Immature natural killer cell (primary cell): ENCODE results near the gene FPR1. TPM values are rescaled to one million over a fixed set of nuclear protein-coding genes. Genes with fewer than 3 reads are reported as not detected.
"Not testable (repeated sequence)": the region's sequence is repeated elsewhere in the genome, so short reads cannot be mapped to it uniquely, and the experiment has no call there.

Source experiments
- DNase-seq, 3 donors: peaks; one replicate each; pipeline ENCODE4 v3.0.0; 2022; ENCODE audit warnings: mixed read lengths in 1 of 3
- H3K27ac Mint-ChIP-seq, 6 donors: one replicate each; pipeline ENCODE4 v1.8.0; 2020; ENCODE audit warnings: mixed read lengths in 6 of 6, mild to moderate bottlenecking in 5 of 6, inconsistent platforms in 4 of 6, moderate library complexity in 3 of 6
- H3K27me3 Mint-ChIP-seq, 3 donors: one replicate each; pipeline ENCODE4 v1.8.0; 2020 to 2021; ENCODE audit warnings: low read depth in 3 of 3, mild to moderate bottlenecking in 3 of 3, mixed read lengths in 3 of 3, moderate library complexity in 3 of 3, inconsistent platforms in 1 of 3
- H3K36me3 Mint-ChIP-seq, 3 donors: one replicate each; pipeline ENCODE4 v1.8.0; 2020; ENCODE audit warnings: mixed read lengths in 3 of 3, inconsistent platforms in 2 of 3, mild to moderate bottlenecking in 2 of 3
- H3K4me1 Mint-ChIP-seq, 2 donors: one replicate each; pipeline ENCODE4 v1.8.0; 2020; ENCODE audit warnings: inconsistent platforms in 2 of 2, mild to moderate bottlenecking in 2 of 2, mixed read lengths in 2 of 2, moderate library complexity in 1 of 2
- H3K4me3 Mint-ChIP-seq, 5 donors: one replicate each; pipeline ENCODE4 v1.8.0; 2020; ENCODE audit warnings: mild to moderate bottlenecking in 5 of 5, mixed read lengths in 5 of 5, inconsistent platforms in 3 of 5, moderate library complexity in 3 of 5
- H3K9me3 Mint-ChIP-seq, 6 donors: one replicate each; pipeline ENCODE4 v1.8.0; 2020; ENCODE audit warnings: mild to moderate bottlenecking in 6 of 6, mixed read lengths in 6 of 6, inconsistent platforms in 4 of 6, moderate library complexity in 3 of 6
- polyA plus RNA-seq, 3 donors: library from polyadenylated mRNA; unstranded; fragments of 300-500 nt; fragmentation: Illumina TruSeq; gene quantifications; one replicate each; pipeline ENCODE4 v1.2.3, GENCODE V29; 2021

The FPR1 gene
- polyA plus RNA-seq, 3 donors from 2014 or later: 1.8 to 6.9 (median 1.8) TPM

GRCh38 chr19:51739466-51740213 is 12.0 kb downstream of the FPR1 start:
- Mint-ChIP-seq H3K4me3 (no peak overlapping the region), H3K4me1 (no peaks in the 10 kb centered on the region), H3K27me3 (peaks cover 2 to 14% (median 3%) of the 10 kb centered on the region in 3 donors), H3K9me3 (peaks cover 0 to 7% (median 0%) of the 10 kb centered on the region in 6 donors), H3K36me3 (peaks cover 0 to 3% (median 0%) of the 10 kb centered on the region in 3 donors), H3K27ac (no peak overlapping the region)
- no peak for DNase-seq

- not testable (repeated sequence) for H3K9me3 Mint-ChIP-seq, H3K36me3 Mint-ChIP-seq, H3K27ac Mint-ChIP-seq, DNase-seq, H3K4me3 Mint-ChIP-seq, H3K4me1 Mint-ChIP-seq
- peaks cover 2 to 10% (median 8%) of the 10 kb centered on the region in 3 donors for H3K27me3 Mint-ChIP-seq
Measured at GRCh38 chr19:51738523-51738922, 13.2 kb downstream of the FPR1 start.

- no peak for DNase-seq
- Mint-ChIP-seq H3K27me3 (peaks cover 2 to 10% (median 8%) of the 10 kb centered on the region in 3 donors), H3K27ac (no peak overlapping the region), H3K9me3 (peaks cover 0 to 9% (median 0%) of the 10 kb centered on the region in 6 donors), H3K4me1 (no peaks in the 10 kb centered on the region), H3K36me3 (peaks cover 0 to 3% (median 0%) of the 10 kb centered on the region in 3 donors), H3K4me3 (no peak overlapping the region)
Measured at GRCh38 chr19:51737924-51738323, 13.8 kb downstream of the FPR1 start.

- H3K4me3 Mint-ChIP-seq: no peak overlapping the region
- H3K36me3 Mint-ChIP-seq: no peaks in the 10 kb centered on the region
- peaks cover 2 to 10% (median 8%) of the 10 kb centered on the region in 3 donors for H3K27me3 Mint-ChIP-seq
- H3K4me1 Mint-ChIP-seq: no peaks in the 10 kb centered on the region
- no peak for DNase-seq
- no peak overlapping the region for H3K27ac Mint-ChIP-seq
- peaks cover 0 to 10% (median 0%) of the 10 kb centered on the region in 6 donors for H3K9me3 Mint-ChIP-seq
Measured at GRCh38 chr19:51737389-51737788, 14.3 kb downstream of the FPR1 start.

GRCh38 chr19:51735759-51736449 is 15.8 kb downstream of the FPR1 start:
- peak in 1 of 3 donors; percentile 5 for DNase-seq
- Mint-ChIP-seq H3K36me3 (no peaks in the 10 kb centered on the region), H3K27me3 (peaks cover 2 to 8% (median 7%) of the 10 kb centered on the region in 3 donors), H3K27ac (peak overlapping the region in 1 of 6 donors; percentile 16), H3K9me3 (peaks cover 0 to 14% (median 2%) of the 10 kb centered on the region in 6 donors), H3K4me1 (no peaks in the 10 kb centered on the region), H3K4me3 (no peak overlapping the region)

- no peak for DNase-seq
- peaks cover 0 to 17% (median 8%) of the 10 kb centered on the region in 6 donors for H3K9me3 Mint-ChIP-seq
- no peak overlapping the region for H3K4me3 Mint-ChIP-seq
- no peaks in the 10 kb centered on the region for H3K4me1 Mint-ChIP-seq
- H3K27me3 Mint-ChIP-seq: peaks cover 0 to 8% (median 2%) of the 10 kb centered on the region in 3 donors
- no peak overlapping the region for H3K27ac Mint-ChIP-seq
- peaks cover 0 to 3% (median 0%) of the 10 kb centered on the region in 3 donors for H3K36me3 Mint-ChIP-seq
Measured at GRCh38 chr19:51733742-51734522, 17.7 kb downstream of the FPR1 start.

- Mint-ChIP-seq H3K36me3 (peaks cover 0 to 3% (median 3%) of the 10 kb centered on the region in 3 donors), H3K27ac (no peak overlapping the region), H3K4me3 (no peak overlapping the region), H3K27me3 (peaks cover 2 to 12% (median 8%) of the 10 kb centered on the region in 3 donors), H3K4me1 (no peaks in the 10 kb centered on the region), H3K9me3 (peaks cover 0 to 15% (median 8%) of the 10 kb centered on the region in 6 donors)
- DNase-seq: no peak
Measured at GRCh38 chr19:51729781-51730180, 21.9 kb downstream of the FPR1 start.

GRCh38 chr19:51727349-51727880 is 24.3 kb downstream of the FPR1 start:
- Mint-ChIP-seq H3K36me3 (peaks cover 0 to 3% (median 3%) of the 10 kb centered on the region in 3 donors), H3K9me3 (peaks cover 0 to 9% (median 8%) of the 10 kb centered on the region in 6 donors), H3K27me3 (peaks cover 2 to 8% (median 6%) of the 10 kb centered on the region in 3 donors), H3K4me3 (no peak overlapping the region), H3K27ac (peak overlapping the region in 1 of 6 donors; percentile 39), H3K4me1 (no peaks in the 10 kb centered on the region)
- DNase-seq: no peak

GRCh38 chr19:51726049-51726448 is 25.6 kb downstream of the FPR1 start:
- H3K27me3 Mint-ChIP-seq: peaks cover 2 to 8% (median 8%) of the 10 kb centered on the region in 3 donors
- DNase-seq: no peak
- H3K4me3 Mint-ChIP-seq: no peak overlapping the region
- no peak overlapping the region for H3K27ac Mint-ChIP-seq
- H3K36me3 Mint-ChIP-seq: peaks cover 0 to 3% (median 3%) of the 10 kb centered on the region in 3 donors
- H3K9me3 Mint-ChIP-seq: peaks cover 0 to 8% (median 5%) of the 10 kb centered on the region in 6 donors
- H3K4me1 Mint-ChIP-seq: no peaks in the 10 kb centered on the region

GRCh38 chr19:51724543-51724942 is 27.1 kb downstream of the FPR1 start:
- Mint-ChIP-seq H3K4me3 (no peak overlapping the region), H3K27ac (no peak overlapping the region), H3K9me3 (peaks cover 0 to 5% (median 0%) of the 10 kb centered on the region in 6 donors), H3K27me3 (peaks cover 7 to 15% (median 14%) of the 10 kb centered on the region in 3 donors), H3K4me1 (no peaks in the 10 kb centered on the region), H3K36me3 (peaks cover 0 to 3% (median 0%) of the 10 kb centered on the region in 3 donors)
- no peak for DNase-seq

GRCh38 chr19:51722492-51722891 is 29.2 kb downstream of the FPR1 start:
- H3K27ac Mint-ChIP-seq: no peak overlapping the region
- H3K36me3 Mint-ChIP-seq: peaks cover 0 to 3% (median 0%) of the 10 kb centered on the region in 3 donors
- no peak overlapping the region for H3K4me3 Mint-ChIP-seq
- no peaks in the 10 kb centered on the region for H3K9me3 Mint-ChIP-seq
- peaks cover 0 to 2% of the 10 kb centered on the region in 2 donors for H3K4me1 Mint-ChIP-seq
- H3K27me3 Mint-ChIP-seq: peaks cover 9 to 32% (median 17%) of the 10 kb centered on the region in 3 donors
- no peak for DNase-seq

- no peaks in the 10 kb centered on the region for H3K9me3 Mint-ChIP-seq
- no peak for DNase-seq
- H3K4me3 Mint-ChIP-seq: no peak overlapping the region
- peaks cover 9 to 27% (median 17%) of the 10 kb centered on the region in 3 donors for H3K27me3 Mint-ChIP-seq
- H3K27ac Mint-ChIP-seq: no peak overlapping the region
- peaks cover 0 to 2% of the 10 kb centered on the region in 2 donors for H3K4me1 Mint-ChIP-seq
- peaks cover 0 to 3% (median 0%) of the 10 kb centered on the region in 3 donors for H3K36me3 Mint-ChIP-seq
Measured at GRCh38 chr19:51721905-51722304, 29.8 kb downstream of the FPR1 start.
